Neural crest cell (in vitro differentiated cells): ENCODE results near the gene MAB21L2. TPM values are rescaled to one million over a fixed set of nuclear protein-coding genes. Genes with fewer than 3 reads are reported as not detected.
"Not testable (repeated sequence)": the region's sequence is repeated elsewhere in the genome, so short reads cannot be mapped to it uniquely, and the experiment has no call there.

Source experiments
- DNase-seq: peaks from one replicate; pipeline ENCODE4 v3.0.0; 2021; ENCODE audit warnings: low read depth, mixed read lengths, low spot score
- H3K27ac Mint-ChIP-seq: one replicate; pipeline ENCODE4 v1.8.0; 2021; ENCODE audit warnings: mild to moderate bottlenecking, mixed read lengths; ENCODE audit not compliant: unreplicated experiment
- H3K27me3 Mint-ChIP-seq: 2 replicates; pipeline ENCODE4 v1.8.0; 2021; ENCODE audit warnings: low read depth, mild to moderate bottlenecking, mixed read lengths
- H3K36me3 Mint-ChIP-seq: 2 replicates; pipeline ENCODE4 v1.8.0; 2021; ENCODE audit warnings: low read depth, mild to moderate bottlenecking, mixed read lengths
- H3K4me1 Mint-ChIP-seq: 2 replicates; pipeline ENCODE4 v1.8.0; 2021; ENCODE audit warnings: mixed read lengths
- H3K4me3 Mint-ChIP-seq: one replicate; pipeline ENCODE4 v1.8.0; 2021; ENCODE audit warnings: mild to moderate bottlenecking, mixed read lengths
- H3K9me3 Mint-ChIP-seq: 2 replicates; pipeline ENCODE4 v1.8.0; 2021; ENCODE audit warnings: mixed read lengths
- total RNA-seq: library from RNA; stranded (reverse); gene quantifications from 2 replicates; pipeline ENCODE4 v1.2.1, GENCODE V29; 2021
- TF ChIP-seq, protein P1 (sequence below): fragments of 200-600 bp; sonication (generic); conservative IDR thresholded peaks from 2 replicates; pipeline ENCODE4 v1.5.0; 2021; ENCODE audit warnings: antibody characterized with exemption, mild to moderate bottlenecking

The MAB21L2 gene
- total RNA-seq, 1 donor from 2014 or later, result 3.5 TPM

DNA sequence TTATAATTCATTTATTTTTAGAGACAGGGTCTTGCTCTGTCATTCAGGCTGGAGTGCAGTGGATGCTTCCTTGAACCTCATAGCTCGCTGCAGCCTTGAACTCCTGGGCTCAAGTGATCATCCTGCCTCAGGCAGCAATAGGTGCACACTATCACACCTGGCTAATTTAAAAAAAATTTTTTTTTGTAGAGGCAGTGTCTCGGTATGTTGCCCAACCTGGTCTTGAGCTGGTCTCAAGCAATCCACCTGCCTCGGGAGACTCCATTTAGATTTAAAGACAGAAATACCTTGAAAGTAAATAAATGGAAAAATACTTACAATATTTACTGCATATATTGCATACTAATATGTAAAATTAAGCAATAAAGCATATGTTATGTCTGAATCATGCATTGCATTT lies 40.3 kb upstream of the MAB21L2 start:
- no peak for DNase-seq
- TF ChIP-seq, protein P1, sequence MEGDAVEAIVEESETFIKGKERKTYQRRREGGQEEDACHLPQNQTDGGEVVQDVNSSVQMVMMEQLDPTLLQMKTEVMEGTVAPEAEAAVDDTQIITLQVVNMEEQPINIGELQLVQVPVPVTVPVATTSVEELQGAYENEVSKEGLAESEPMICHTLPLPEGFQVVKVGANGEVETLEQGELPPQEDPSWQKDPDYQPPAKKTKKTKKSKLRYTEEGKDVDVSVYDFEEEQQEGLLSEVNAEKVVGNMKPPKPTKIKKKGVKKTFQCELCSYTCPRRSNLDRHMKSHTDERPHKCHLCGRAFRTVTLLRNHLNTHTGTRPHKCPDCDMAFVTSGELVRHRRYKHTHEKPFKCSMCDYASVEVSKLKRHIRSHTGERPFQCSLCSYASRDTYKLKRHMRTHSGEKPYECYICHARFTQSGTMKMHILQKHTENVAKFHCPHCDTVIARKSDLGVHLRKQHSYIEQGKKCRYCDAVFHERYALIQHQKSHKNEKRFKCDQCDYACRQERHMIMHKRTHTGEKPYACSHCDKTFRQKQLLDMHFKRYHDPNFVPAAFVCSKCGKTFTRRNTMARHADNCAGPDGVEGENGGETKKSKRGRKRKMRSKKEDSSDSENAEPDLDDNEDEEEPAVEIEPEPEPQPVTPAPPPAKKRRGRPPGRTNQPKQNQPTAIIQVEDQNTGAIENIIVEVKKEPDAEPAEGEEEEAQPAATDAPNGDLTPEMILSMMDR, result no peak
- no peaks in the 10 kb centered on the region for H3K9me3 Mint-ChIP-seq
- H3K27me3 Mint-ChIP-seq, result no peaks in the 10 kb centered on the region
- H3K4me1 Mint-ChIP-seq, result peaks cover 11% of the 10 kb centered on the region
- no peaks in the 10 kb centered on the region for H3K36me3 Mint-ChIP-seq
- no peak overlapping the region for H3K27ac Mint-ChIP-seq
- no peak overlapping the region for H3K4me3 Mint-ChIP-seq

DNA sequence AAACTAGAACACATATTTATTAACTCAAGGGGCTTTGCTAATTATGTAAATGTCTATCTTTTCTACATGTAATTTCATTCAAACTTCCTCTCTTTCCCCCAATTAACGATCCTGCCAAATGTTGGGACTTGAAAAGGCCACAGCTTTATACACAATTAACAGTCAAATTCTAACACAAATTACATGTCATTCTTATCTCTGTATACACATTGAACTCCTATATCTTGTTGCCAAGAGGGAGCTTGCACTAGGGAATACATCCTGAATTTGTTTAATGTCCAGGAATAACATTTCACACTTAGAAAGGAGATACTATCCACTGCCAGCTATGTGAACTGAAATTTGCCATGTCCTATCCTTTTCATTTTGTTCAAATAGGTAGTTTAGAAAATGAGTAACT lies 38.9 kb upstream of the MAB21L2 start:
- H3K27ac Mint-ChIP-seq, result no peak overlapping the region
- no peaks in the 10 kb centered on the region for H3K27me3 Mint-ChIP-seq
- peaks cover 16% of the 10 kb centered on the region for H3K4me1 Mint-ChIP-seq
- no peak overlapping the region for H3K4me3 Mint-ChIP-seq
- H3K9me3 Mint-ChIP-seq, result no peaks in the 10 kb centered on the region
- no peaks in the 10 kb centered on the region for H3K36me3 Mint-ChIP-seq
- TF ChIP-seq, protein P1, result no peak
- DNase-seq, result no peak

DNA sequence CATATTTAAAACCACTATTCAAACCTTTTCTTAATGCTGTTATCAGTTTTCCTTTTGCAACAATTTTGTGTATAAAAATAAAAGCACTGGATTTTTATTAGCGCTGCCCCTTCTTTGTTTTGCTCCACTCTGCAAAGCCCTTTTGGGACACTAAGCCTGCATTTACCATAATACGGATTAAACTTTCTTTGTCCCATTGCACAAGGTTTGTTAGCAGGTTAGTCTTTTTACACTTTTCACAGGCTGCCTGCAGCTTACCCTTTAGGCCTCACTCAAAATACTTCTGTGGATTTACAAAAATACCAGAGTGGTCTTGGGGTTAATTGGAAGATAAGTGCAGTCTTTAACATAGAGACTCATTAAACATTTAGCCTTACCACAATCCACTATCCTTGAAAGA lies 35.7 kb upstream of the MAB21L2 start:
- H3K27me3 Mint-ChIP-seq, result no peaks in the 10 kb centered on the region
- H3K27ac Mint-ChIP-seq, result no peak overlapping the region
- H3K4me1 Mint-ChIP-seq, result peaks cover 13% of the 10 kb centered on the region
- no peaks in the 10 kb centered on the region for H3K36me3 Mint-ChIP-seq
- no peak for DNase-seq
- no peak overlapping the region for H3K4me3 Mint-ChIP-seq
- TF ChIP-seq, protein P1, result no peak
- H3K9me3 Mint-ChIP-seq, result no peaks in the 10 kb centered on the region

DNA sequence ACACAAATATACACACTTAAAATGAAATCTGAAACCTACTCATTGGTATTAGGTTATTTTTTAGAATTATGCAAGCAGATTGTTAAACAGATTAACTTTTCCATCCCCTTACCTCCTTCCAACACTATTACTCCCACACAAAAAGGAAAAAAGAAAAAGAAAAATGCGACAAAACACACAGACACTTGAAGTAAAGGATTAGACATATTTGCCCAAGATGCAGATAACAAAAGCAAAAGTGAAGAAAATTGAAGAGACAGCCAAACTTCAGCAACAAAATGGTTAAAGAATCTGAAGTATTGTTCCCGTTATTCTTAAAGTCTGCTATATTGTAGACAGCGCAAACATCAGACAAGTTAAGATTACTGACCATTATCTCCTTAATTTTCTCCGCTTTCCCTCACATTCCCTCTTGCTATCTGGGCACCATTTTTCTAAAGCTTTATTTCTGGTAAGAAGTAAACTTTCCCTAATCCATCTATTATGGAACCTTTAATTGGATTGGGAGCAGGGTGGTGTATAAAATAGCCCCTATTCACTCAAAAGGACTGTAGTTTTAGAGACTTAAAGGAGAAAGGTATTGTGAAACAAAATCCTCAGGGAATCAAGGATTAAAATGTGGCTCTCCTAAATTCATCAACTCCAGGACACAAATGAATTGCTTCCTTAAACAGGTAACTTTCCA lies 34.7 kb upstream of the MAB21L2 start:
- H3K27me3 Mint-ChIP-seq, result no peaks in the 10 kb centered on the region
- H3K4me1 Mint-ChIP-seq, result peaks cover 13% of the 10 kb centered on the region
- H3K4me3 Mint-ChIP-seq, result peak overlapping the region; percentile 3
- H3K9me3 Mint-ChIP-seq, result no peaks in the 10 kb centered on the region
- H3K27ac Mint-ChIP-seq, result peak overlapping the region; percentile 91
- TF ChIP-seq, protein P1, result no peak
- DNase-seq, result no peak
- H3K36me3 Mint-ChIP-seq, result peaks cover 2% of the 10 kb centered on the region

DNA sequence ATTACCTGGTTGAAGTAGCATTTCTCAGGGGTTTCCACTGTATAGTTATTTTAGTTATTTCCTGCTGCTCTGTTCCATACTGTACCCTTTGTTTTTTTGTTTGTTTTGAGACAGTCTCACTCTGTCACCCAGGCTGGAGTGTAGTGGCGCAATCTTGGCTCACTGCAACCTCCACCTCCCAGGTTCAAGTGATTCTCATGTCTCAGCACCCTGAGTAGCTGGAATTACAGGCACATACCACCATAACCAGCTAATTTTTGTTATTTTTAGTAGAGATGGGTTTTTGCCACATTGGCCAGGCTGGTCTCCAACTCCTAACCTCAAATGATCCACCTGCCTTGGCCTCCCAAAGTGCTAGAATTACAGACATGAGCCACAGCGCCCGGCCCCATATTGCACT lies 24.1 kb upstream of the MAB21L2 start:
- DNase-seq, H3K4me1 Mint-ChIP-seq, H3K27ac Mint-ChIP-seq, H3K4me3 Mint-ChIP-seq, H3K36me3 Mint-ChIP-seq, H3K27me3 Mint-ChIP-seq, H3K9me3 Mint-ChIP-seq: not testable (repeated sequence)

DNA sequence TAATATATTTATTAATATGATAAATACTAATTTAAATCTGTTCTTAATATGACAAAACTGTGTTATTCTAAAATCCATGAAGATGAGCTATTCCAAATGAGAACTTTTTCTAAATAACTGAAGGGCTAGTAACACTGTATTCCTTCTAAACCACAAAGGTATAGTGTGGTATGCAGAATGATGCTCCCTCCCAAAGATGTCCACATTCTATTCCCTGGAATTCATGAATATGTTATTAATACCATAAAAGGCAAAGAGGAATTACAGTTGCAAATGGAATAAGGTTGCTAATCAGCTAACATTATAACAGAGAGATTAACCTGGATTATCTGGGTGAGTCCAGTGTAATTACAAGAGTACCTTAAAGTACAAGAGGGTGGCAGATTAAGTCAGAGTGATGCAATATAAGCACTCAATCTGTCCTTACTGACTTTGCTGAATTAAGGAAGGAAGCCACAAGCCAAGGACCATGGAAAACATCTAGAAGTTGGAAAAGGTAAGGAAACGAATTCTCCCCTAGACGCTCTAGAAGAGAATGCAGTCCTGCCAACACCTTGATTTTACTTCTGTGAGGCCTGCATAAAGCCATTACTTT lies 20.7 kb upstream of the MAB21L2 start:
- Mint-ChIP-seq H3K27ac (no peak overlapping the region), H3K4me3 (no peak overlapping the region), H3K27me3 (no peaks in the 10 kb centered on the region), H3K9me3 (peaks cover 3% of the 10 kb centered on the region), H3K36me3 (peaks cover 10% of the 10 kb centered on the region), H3K4me1 (no peaks in the 10 kb centered on the region)
- TF ChIP-seq, protein P1, result no peak
- DNase-seq, result no peak
